Hepatocyte (in vitro differentiated cells): ENCODE data around the gene ATP6V1E1.

Source experiments
- CTCF ChIP-seq: fragments of 200-600 bp; sonication (generic); IDR thresholded peaks from 2 replicates; pipeline ENCODE4 v1.5.1; 2016; ENCODE audit warnings: antibody characterized with exemption, mild to moderate bottlenecking; ENCODE audit not compliant: poor library complexity
- EZH2 ChIP-seq: fragments of 200-600 bp; sonication (generic); IDR thresholded peaks from 2 replicates; pipeline ENCODE4 v1.6.1; 2016; ENCODE audit warnings: antibody characterized with exemption, mild to moderate bottlenecking, borderline replicate concordance

DNA sequence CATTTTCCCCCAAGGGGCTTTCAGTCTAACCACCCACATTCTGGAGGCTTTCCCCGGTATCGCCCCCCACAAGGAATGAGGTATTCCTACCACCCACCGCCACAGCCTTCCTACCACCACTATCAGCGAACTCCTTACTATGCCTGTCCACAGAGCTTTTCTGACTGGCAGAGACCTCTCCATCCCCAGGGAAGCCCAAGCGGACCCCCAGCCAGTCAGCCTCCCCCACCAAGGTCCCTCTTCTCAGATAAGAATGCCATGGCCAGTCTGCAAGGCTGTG lies 79.9 kb downstream of the ATP6V1E1 start:
- no peak for TF ChIP-seq CTCF
- no peak for TF ChIP-seq EZH2
